Breast epithelium (tissue), 3 donors: ENCODE results near the gene CASKIN2.

ENCODE experiments used
- POLR2A ChIP-seq: fragments of 450-650 bp; IDR thresholded peaks from one replicate; pipeline ENCODE4 v1.6.1; 2016; ENCODE audit warnings: antibody characterized with exemption, mild to moderate bottlenecking, moderate library complexity
- TF ChIP-seq, protein P1 (sequence below), 3 donors: fragments of 450-650 bp; IDR thresholded peaks; one replicate each; pipeline ENCODE4 v1.5.1; 2016 to 2017; ENCODE audit warnings: antibody characterized with exemption in 3 of 3, mild to moderate bottlenecking in 3 of 3, moderate library complexity in 3 of 3

DNA sequence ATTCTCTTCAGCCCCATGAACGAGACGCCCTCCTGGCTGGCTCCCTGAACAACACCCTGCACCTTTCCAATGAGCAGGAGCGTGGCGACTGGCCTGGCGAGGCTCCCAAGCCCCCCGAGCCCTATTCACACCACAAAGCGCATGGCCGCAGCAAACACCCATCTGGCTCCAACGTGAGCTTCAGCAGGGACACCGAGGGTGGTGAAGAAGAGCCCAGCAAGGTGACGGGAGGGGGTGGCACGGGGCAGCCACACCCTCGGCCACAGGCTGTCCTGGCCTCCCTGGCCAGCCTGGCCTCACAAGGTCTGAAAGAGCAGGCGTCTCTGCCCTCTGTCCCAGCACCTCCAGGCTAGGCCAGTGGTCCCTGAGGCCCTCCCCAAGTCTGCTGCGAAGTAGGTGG, 23.7 kb downstream of the CASKIN2 start:
- TF ChIP-seq, protein P1, sequence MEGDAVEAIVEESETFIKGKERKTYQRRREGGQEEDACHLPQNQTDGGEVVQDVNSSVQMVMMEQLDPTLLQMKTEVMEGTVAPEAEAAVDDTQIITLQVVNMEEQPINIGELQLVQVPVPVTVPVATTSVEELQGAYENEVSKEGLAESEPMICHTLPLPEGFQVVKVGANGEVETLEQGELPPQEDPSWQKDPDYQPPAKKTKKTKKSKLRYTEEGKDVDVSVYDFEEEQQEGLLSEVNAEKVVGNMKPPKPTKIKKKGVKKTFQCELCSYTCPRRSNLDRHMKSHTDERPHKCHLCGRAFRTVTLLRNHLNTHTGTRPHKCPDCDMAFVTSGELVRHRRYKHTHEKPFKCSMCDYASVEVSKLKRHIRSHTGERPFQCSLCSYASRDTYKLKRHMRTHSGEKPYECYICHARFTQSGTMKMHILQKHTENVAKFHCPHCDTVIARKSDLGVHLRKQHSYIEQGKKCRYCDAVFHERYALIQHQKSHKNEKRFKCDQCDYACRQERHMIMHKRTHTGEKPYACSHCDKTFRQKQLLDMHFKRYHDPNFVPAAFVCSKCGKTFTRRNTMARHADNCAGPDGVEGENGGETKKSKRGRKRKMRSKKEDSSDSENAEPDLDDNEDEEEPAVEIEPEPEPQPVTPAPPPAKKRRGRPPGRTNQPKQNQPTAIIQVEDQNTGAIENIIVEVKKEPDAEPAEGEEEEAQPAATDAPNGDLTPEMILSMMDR (IDR thresholded peaks at IDR 0.05): no peak
- TF ChIP-seq POLR2A: no peak
